ENCODE data around the gene SAPCD1. TPM values are rescaled to one million over a fixed set of nuclear protein-coding genes. Genes with fewer than 3 reads are reported as not detected.
A peak's percentile ranks its signal among the peaks of the same experiment; 100 is the strongest.

SAPCD1 gene
- total and polyA plus RNA-seq, 2 donors (not counting 1 experiment from before 2014, with no cell fraction given), result 12.9 TPM

- ATAC-seq (ENCODE audit: low read depth) (no peak), DNase-seq (peak; percentile 40)
- Mint-ChIP-seq H3K27ac (peak overlapping the region; percentile 99), H3K4me1 (peaks cover 57% of the 10 kb centered on the region), H3K27me3 (no peaks in the 10 kb centered on the region), H3K9me3 (ENCODE audit: insufficient read depth) (no peaks in the 10 kb centered on the region), H3K4me3 (peak overlapping the region; percentile 97)
- Histone ChIP-seq H3K4me3 (ENCODE audit: control extremely low read depth in 1 of 5, extremely low read depth in 1 of 5, insufficient read depth in 1 of 5, low read depth in 2 of 5, low read length in 4 of 5) (peak overlapping the region; percentile 72 to 96 (median 95)), H3K9ac (ENCODE audit: low read length) (peak overlapping the region; percentile 92), H3K36me3 (replicated peaks in 1 of 2; ENCODE audit: control extremely low read depth in 1 of 2, control insufficient read depth in 1 of 2, extremely low read depth in 1 of 2, insufficient read depth in 2 of 2, low read length in 1 of 2) (peaks cover 0 to 28% of the 10 kb centered on the region in 2 experiments), H2AFZ (ENCODE audit: insufficient read depth, low read depth, low read length, poor library complexity, severe bottlenecking) (peak overlapping the region; percentile 80), H3K79me2 (ENCODE audit: control insufficient read depth, insufficient read depth, low read length) (peaks cover 30% of the 10 kb centered on the region), H3K4me2 (replicated peaks; ENCODE audit: low read depth, low read length, poor library complexity, severe bottlenecking) (peak overlapping the region; percentile 97), H3K4me1 (ENCODE audit: control insufficient read depth in 2 of 2, insufficient read depth in 2 of 2, low read length in 2 of 2) (peaks cover 52 to 66% of the 10 kb centered on the region in 2 donors), H4K20me1 (ENCODE audit: control insufficient read depth, insufficient read depth, low read length, poor library complexity, severe bottlenecking) (no peaks in the 10 kb centered on the region), H3K9me3 (ENCODE audit: control extremely low read depth in 1 of 3, control insufficient read depth in 2 of 3, insufficient read depth in 1 of 3, low read length in 2 of 3) (no peaks in the 10 kb centered on the region), H3K27me3 (replicated peaks in 1 of 4; ENCODE audit: control extremely low read depth in 1 of 4, control insufficient read depth in 3 of 4, insufficient read depth in 4 of 4, low read length in 3 of 4) (no peaks in the 10 kb centered on the region), H3K27ac (ENCODE audit: low read length in 2 of 2) (peak overlapping the region; percentile 75 to 87)
- intact Hi-C loops (cut with micrococcal nuclease), result loop anchor here (2.0 to 5.0 kb wide), 4 partner anchors 18 to 128 kb away; partner anchors contain the start of genes CSNK2B, LY6G5B, NEU1 and VWA7
- WGBS (ENCODE audit: insufficient coverage), result 1% methylated on average over 35 of the region's 44 CpGs
- ChIA-PET POLR2A (interaction anchor here (0.5 to 3.5 kb wide), 12 partner anchors 11 to 174 kb away, joined by 3 to 38 read pairs (median 5); partner anchors contain the start of genes CLIC1, HSPA1A, HSPA1L and LSM2), CTCF (interaction anchor here (0.5 to 2.8 kb wide), 14 partner anchors 11 to 142 kb away, joined by 3 to 20 read pairs (median 4); partner anchors contain the start of genes HSPA1A, HSPA1B, HSPA1L and LSM2)
- TF ChIP-seq, protein P1, sequence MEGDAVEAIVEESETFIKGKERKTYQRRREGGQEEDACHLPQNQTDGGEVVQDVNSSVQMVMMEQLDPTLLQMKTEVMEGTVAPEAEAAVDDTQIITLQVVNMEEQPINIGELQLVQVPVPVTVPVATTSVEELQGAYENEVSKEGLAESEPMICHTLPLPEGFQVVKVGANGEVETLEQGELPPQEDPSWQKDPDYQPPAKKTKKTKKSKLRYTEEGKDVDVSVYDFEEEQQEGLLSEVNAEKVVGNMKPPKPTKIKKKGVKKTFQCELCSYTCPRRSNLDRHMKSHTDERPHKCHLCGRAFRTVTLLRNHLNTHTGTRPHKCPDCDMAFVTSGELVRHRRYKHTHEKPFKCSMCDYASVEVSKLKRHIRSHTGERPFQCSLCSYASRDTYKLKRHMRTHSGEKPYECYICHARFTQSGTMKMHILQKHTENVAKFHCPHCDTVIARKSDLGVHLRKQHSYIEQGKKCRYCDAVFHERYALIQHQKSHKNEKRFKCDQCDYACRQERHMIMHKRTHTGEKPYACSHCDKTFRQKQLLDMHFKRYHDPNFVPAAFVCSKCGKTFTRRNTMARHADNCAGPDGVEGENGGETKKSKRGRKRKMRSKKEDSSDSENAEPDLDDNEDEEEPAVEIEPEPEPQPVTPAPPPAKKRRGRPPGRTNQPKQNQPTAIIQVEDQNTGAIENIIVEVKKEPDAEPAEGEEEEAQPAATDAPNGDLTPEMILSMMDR (IDR thresholded peaks at IDR 0.05), result no peak
- no peak for TF ChIP-seq EZH2 (IDR thresholded peaks at IDR 0.05; ENCODE audit: borderline replicate concordance, insufficient read depth, low read depth, low read length, poor library complexity, severe bottlenecking)
These were observed 32.6 kb downstream of the SAPCD1 start for GRCh38 chr6:31794866-31795615.

Measured in B cell (primary cell).